NCI-H345 (cell line): ENCODE results near the gene ATP2A3.

Experiments used
- DNase-seq: peaks from one replicate; lab custom pipeline; 2025; lab: John Stamatoyannopoulos, UW

ATP2A3 gene

DNA sequence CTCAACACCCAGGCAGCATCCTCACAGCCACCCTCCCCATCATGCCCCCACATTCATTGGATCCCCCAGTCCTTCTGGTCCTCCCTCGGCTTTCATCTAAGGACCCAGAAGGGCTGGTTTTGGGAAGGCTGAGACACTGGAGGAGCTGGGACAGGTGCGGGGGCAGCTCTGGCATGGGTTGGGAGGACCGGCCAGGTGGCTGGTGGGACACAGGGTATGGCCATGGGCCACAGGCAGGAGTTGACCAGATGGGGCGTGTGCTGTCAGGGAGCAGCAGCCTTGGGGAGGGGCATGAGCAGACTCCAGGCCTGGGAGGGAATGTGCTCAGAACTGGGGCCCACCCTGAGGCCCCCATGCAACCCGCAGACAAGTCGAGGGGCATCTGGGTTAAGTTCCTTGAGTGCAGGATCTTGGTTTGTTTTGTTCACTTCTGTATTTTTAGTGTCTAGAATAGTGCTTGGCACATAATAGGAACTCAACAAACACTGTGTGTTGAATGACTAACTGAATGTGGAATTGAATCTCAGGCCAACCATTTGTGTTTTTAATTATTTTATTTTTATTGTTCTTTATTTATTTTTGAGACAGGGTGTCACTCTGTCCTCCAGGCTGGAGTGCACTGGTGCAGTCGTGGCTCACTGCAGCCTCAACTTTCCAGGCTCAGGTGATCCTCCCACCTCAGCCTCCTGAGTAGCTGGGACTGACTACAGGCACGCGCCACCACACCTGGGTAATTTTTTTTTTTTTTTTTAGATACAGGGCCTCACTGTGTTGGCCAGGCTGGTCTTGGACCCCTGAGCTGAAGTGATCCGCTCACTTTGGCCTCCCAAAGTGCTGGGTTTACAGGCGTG is 53.6 kb downstream of the ATP2A3 start:
- no peak for DNase-seq

- no peak for DNase-seq
Measured at GRCh38 chr17:3909257-3909656, 55.0 kb downstream of the ATP2A3 start.

DNA sequence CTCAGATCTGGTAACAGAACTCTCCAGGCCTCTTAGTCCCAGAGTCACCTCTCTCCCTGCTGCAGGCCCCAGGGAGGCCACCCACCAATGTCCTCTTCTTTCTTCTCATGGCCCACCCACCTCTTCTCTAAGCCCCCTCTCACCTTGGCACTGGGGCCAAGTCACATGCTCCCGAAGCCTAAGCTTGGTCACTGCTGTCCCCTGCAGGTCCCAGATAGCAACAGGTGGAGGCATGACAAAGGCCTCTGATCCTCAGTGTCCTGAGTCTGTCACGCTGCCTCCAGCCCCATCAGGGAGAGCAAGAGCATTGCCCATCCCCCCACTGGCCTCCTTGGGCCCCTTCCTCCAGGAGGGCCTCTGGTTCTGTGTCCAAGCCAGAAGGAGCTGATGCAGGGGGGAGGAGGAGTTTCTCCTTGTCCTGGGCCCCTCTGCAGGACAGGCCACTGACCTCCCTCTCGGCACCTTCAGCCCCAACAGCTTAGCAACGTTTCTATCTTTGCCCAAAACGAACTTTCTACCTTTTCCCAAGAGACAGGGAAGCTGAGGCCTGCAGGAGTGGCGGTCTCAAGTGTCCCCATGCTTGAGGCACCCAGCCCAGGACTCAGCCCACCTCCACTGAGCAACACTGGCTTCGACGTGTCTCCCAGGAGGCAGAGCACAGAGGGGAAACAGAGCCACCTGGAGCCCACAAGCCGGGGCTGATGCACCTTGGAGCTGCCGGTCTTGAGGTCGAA is 56.6 kb downstream of the ATP2A3 start:
- DNase-seq = no peak

- DNase-seq = no peak
Measured at GRCh38 chr17:3906881-3907280, 57.4 kb downstream of the ATP2A3 start.

GRCh38 chr17:3905017-3905520 is 59.2 kb downstream of the ATP2A3 start:
- no peak for DNase-seq

DNA sequence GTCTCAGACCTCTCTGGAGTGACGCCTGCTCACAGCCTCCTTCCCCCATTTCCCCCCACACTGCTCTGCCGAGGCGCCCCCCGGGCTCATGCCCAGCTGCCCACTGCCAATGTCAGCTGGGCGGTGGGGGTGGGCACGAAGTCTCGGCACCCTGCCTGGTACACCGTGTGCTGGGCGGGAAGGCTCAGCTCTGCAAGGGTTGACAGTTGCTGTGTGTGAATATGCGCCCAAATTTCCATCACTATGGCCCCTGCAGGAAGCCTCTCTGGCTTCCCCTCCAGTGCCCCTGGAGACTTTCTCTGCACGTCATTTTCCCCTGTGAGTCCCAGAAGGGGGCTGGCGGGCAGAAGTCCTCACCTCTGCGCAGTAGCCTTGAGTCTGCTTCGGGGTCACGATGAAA is 59.7 kb downstream of the ATP2A3 start:
- DNase-seq = no peak

DNA sequence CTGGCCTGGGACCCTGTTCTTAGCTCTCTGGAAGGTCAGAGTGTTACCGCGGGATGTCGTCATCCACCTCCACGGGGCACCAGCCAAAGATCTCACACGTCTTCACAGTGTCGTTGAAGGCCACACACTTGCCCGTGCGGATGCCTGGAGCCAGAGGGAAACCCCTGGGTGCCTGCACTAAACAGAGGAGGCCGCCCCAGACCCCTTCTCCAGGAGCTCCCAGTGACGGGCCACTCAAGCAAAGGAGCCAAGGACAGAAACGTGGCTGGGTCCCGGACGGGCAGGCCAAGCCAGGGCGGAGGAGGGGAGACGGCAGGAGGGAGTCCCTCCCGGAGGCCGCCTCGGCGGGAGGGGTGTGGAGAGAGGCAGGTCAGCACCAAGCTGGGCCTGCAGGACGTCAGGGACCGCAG is 60.4 kb downstream of the ATP2A3 start:
- no peak for DNase-seq

DNA sequence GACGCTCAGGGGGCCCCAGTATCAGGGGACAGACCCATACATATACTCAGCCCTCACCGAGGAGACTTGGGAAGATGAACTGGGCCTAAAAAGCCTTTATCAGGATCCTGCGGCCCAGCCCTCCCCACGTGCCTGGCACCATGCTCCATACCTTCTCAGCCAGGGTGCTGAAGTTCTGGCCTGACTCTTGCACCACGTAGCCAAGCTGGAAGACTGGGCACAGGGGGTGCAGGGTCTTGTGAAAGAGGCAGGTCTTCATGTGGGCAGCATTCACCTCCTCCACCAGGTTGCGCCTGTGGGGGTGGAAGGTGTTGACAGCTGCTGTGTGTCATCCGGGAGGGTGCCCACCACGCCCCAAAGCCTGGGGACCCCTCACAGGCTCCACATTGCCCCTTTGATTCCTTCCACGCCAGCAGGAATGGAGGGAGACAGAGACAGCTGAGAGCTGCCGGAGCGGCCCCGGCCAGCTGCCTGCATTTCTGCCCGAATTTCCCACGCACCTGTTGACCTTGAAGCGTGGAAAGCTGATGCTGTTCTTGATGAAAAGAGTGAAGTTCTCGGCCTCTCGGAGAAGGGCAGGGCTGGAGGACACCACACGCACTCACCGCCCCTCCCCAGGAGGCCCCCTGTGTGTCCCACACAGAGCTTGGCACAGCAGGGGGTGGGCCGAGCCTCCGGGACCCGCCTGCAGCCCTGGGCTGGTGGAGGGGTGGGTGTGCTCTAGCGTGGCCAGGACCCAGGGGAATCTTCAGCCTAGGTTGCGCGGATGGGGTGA is 61.0 kb downstream of the ATP2A3 start:
- DNase-seq = no peak

DNA sequence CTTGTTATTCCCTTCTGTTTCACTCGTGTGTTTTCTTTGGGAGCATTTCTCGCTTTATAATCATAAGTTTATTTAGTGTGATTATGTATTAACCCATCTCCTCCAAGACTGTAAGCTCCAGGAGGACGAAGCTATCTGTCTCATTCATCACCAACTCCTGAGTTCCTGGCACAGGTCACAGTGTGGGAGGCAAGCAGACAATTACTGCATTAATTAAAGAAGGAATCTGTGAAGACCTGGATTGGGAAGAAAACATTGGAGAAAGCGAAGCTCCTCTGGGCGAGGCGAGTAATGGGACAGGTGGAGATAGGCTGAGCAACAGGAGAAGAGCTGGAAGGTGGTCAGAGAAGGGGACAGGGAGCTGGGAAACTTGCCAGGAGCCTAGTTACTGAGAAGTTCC is 63.6 kb downstream of the ATP2A3 start:
- no peak for DNase-seq

DNA sequence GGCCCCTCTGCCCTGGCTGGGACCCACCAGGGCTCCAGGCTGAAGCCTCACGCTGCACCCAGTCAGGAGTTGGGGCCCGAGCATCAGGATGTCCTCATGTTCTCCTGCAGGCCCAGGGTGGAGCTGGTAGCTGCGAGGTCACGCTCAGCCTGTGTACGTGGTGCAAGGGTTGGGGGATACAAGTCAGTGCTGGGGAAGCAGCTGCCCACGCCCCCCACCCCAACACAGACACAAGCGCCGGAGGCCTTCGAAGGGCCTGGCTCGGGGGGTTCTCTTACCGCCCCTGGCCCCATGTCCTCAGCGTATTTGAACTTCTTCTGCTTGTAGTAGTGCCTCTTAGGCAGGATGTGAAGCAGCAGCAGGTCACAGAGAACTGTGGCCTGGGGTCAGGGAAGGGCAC is 66.5 kb downstream of the ATP2A3 start:
- no peak for DNase-seq

GRCh38 chr17:3896968-3897235 is 67.3 kb downstream of the ATP2A3 start:
- no peak for DNase-seq

DNA sequence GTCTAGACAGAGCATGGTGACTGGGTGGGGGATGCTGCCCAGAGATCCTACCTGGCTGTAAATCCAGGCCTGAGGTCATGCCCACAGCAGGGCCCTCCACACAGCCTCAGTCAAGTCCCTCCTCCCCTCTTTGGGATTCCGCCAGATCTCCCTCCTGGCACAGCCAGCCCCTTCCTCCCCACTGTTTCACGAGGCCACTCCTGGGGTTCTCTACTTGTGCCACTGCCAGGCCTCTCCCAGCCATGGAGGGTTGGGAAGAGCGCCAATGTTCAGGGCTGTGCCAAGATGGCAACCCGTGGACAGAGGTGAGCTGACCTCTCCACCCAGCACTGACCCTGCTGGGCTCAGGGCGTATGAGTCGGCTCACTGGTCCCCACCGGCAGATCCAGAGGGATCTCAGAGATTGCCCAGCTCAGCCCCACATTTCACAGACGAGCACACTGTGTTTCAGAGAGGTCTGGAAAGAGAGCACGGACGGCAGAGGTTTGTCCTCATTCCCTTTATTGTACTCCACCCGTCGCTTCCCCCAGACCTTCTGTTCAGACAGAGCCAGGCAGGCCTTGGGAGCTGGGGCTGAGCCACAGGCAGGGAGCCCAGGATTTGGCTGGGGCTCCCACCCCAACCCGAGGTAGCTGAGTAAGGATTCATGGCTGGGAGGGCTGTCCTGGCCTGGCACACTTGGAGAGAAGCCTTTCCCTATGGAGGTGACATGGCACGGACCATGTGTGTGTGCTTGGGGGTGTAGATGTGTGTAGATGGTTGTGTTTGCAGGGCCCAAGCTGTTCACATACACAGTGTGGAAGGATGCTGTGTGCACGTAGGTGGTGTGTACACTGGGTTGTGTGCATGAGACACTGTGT is 67.9 kb downstream of the ATP2A3 start:
- no peak for DNase-seq

DNA sequence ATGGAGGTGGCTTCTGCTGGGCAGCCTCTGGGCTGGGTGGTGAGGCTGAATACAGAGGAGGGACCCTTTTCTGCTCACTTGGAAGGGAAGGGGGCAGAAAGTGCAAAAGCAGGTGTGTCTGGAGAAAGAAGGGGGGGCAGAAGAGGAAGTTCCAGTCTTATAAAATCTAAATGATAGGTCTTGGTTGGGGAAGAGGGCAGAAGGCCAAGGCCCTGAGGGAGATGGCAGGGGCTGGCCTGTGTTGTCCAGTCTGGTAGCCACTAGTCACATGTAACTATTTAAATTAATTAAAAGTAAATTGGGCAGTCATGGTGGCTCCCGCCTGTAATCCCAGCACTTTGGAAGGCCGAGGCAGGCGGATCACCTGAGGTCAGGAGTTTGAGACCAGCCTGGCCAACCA is 68.9 kb downstream of the ATP2A3 start:
- DNase-seq = no peak

GRCh38 chr17:3894911-3895343 is 69.3 kb downstream of the ATP2A3 start:
- DNase-seq = no peak

DNA sequence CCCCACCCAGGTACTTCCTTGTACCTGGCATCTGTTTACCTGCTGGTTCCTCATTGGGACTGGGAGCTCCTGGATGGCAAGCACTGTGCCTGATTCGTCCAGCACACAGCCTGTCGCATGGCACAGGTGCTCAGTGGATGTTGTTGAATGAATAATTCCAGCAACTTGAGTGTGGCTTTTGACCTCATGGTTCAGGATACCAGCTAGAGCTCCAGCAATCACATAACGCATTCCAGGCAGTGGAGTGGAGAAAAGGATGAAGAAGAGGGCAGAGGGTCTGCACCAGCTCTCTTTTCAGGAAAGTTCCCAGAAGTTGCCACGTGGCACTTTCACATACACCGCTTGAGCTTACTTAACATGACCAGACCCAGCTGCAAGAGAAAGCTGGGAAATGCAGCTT is 70.0 kb downstream of the ATP2A3 start:
- DNase-seq = no peak

GRCh38 chr17:3893720-3894116 is 70.5 kb downstream of the ATP2A3 start:
- no peak for DNase-seq

DNA sequence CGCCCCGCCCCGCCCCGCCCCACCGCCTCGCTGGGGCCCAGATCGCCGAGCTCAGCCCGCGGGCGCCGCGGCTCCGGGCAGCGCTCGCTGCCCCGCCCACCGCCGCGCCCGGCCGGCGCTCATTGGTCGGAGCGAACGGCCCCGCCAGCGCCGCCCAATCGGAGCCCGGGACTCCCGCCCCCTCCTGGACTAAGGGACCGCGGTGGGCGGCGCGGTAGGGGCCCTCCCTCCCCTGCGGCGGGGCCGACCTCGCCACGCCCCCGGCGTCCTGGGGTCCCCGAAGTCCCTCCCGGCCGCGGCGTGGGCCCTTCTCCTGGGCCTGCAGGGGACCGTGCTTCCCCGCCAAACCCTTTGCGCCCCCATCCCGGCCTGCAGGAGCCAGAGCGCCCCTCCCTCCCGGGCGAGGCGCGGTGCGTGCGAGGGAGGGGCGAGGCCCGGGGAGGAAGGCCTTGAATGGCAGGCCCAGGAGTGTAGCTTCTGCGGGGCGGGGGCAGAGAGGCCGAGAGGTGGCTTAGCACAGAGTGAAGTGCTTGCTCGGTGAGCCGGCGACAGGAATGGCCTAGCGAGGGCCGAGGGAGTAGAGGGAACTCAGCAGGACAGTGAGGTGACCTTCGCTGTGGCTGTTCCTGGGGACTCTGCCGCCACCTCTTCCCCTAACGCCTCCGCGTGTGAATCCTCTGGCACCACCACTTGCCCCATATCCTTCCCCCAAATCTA is 71.1 kb downstream of the ATP2A3 start, which contains the start of gene CAMKK1:
Gene CAMKK1, minus strand, starts transcription at position 51 of the 717 bp plus-strand sequence. CDS start 7,366 bp downstream, outside the sequence.
- DNase-seq = peak; percentile 86

GRCh38 chr17:3892095-3892998 is 71.9 kb downstream of the ATP2A3 start:
- DNase-seq = peak; percentile 31

DNA sequence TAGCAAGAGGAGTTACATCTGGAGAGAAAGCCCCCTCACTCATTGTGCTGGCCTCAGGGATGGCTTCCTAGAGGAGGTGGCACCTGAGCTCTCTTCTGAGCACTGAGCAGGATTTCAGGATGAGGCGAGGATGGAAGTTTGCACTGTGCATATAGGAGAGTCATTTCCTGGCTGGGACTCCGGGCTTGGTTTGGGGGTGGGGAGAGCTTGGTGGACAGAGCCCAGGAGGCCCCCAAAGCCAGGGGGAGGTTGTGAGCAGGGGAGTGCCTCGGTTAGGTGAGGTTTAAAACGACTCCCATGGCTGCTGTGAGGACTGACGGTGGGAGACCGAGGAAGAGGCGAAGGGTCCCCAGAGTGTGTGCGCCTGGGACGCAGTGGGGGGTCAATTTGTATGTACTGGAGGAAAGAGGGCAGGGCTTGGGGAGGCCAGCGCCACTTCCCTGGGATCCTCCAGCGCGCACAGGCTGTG is 72.6 kb downstream of the ATP2A3 start:
- DNase-seq = no peak

DNA sequence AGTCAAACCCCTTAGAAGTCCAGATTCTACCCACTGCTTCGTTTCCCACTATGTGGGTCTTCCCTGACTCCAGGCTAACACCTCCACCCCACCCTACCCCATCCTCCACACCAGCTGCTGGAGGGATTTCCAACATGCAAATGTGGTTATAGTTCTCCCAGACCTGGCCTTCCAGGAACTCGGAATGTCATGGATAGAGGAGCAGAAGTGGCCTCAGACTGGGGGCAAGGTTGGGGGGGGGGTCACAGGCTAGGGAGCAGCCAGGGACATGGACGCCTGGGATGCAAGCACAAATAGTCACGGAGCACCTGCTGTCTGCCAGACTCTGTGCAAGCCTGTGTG is 73.4 kb downstream of the ATP2A3 start:
- no peak for DNase-seq
